Heart left ventricle (tissue), 13 donors: ENCODE results near the gene SHROOM3.

Experiments used
- CTCF ChIP-seq, 12 donors: fragments of 200-600 bp; sonication (generic) in 4 of 12; IDR thresholded peaks; one replicate each; pipeline versions ENCODE4 v1.5.0 to v1.8.0; 2018 to 2022; ENCODE audit warnings: antibody characterized with exemption in 12 of 12, mild to moderate bottlenecking in 5 of 12
- POLR2A ChIP-seq, 2 donors: fragments of 450-650 bp; IDR thresholded peaks; one replicate each; pipeline ENCODE4 v1.6.1; 2017; ENCODE audit warnings: antibody characterized with exemption in 2 of 2, mild to moderate bottlenecking in 2 of 2, moderate library complexity in 2 of 2
- donor health status: ischemic (EF 13 %, LVEDD 7.1; RV severe dilation, severe dysfunction).
- donor health status: DM: no; HTN: yes; CAD: no.
- donor health status: DM: no; HTN: no; CAD: no.
- donor health status: ischemic (EF 25% LVEDD 6.9; RV normal size, moderate dysfunction).
- donor health status: ischemic (EF 25% LVEDD 5.7; RV mildly dilated, moderate dysfunction).
- donor health status: ischemic (EF 35%, LVEDD 5.7; RV mildly dilated, moderate dysfunction).
- donor health status: nonischemic (EF 11% LVEDD 7.7; RV severe dilation, severe dysfunction).
- donor health status: DM: yes; HTN: yes; CAD: no.
- donor health status: PGD.
- donor health status: ischemic (EF 29% LVEDD 5.4; RV normal size, mild dysfunction).
- donor health status: nonischemic (EF 23%, LVEDD 6.1; RV moderate dilation, normal function).

- no peak for TF ChIP-seq CTCF (IDR thresholded peaks at IDR 0.05)
- TF ChIP-seq POLR2A (IDR thresholded peaks at IDR 0.05), result no peak
Observed at GRCh38 chr4:76696109-76696508, 261.1 kb downstream of the SHROOM3 start.
